ENCODE data around the gene CCL27.

CCL27 gene, protein sequence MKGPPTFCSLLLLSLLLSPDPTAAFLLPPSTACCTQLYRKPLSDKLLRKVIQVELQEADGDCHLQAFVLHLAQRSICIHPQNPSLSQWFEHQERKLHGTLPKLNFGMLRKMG

DNA sequence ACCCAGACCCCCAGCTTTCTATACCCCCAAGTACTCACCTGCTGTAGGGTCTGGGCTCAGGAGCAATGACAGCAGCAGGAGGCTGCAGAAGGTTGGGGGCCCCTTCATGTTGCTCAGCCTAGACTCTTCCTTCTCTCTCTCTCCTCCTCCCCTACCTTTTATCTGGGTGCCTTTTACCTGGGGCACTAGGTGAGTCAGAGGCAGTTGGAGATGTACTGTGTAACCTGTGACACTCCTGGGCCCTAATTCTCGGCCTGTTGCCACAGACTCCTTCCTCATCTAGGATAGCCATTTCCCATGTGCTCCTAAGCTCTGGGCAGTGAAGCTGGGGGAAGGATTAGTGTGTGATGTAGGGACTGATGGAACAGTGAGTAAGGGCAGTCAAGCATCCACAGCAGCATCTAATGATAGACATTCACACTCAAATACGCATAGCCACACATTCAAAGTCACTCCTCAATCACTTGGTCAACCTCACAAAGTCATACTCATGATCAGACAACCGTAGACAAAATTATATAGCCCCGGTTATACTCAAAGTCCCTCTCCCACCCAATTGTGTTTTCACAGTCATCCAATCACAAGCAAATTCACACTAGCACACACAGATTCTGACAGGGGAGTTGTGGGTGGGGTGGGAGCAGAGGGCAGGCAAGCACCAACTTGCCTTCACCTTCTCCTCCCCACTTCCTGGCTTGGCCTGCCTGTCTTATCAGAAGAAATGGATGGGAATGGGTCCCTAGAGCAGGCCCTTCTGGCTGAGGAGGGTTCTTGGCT, at the start of gene CCL27:
Gene CCL27 (minus strand): TSS at position 132 of the 777 bp plus-strand sequence. CDS start 24 bp downstream, at position 108.
- no peak for DNase-seq

DNA sequence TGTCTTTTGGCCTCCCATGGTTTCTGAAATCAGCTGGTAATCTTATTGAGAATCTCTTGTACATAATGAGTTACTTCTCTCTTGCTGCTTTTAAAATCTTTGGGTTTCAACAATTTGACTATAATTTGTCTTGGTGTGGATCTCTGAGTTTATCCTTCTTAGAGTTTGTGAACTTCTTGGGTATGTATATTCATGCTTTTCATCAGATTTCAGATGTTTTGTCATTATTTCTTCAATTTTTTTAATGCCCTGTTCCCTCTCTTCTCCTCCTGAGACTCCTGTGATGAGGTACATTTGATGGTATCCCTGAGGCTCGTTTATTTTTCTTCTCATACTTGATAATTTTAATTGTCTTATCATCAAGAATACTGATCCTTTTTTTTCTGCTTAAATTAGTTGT, 49.7 kb upstream of the CCL27 start:
- DNase-seq, result no peak

DNA sequence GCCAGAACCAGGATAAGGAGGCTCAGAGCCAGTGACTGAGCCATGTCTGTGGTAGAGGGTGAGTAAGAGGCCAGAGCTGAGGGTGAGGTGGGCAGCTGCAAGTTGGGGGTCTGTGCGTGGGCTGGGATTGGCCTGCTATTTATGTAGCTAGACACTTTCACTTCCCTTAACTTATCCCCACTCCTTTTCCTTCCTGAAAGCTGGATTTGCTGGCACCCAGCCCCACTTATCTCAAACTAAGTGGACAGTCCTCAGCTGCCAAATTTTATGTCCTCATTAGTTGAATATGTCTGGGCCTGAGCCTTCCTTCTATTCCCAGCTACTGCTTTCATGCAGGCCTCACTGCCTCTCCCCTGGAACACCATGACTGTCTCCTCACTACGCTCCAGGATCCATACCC, 47.6 kb upstream of the CCL27 start, which contains the start of gene CCL21:
Gene CCL21 (minus strand): TSS at position 114 of the 400 bp plus-strand sequence. CDS start 70 bp downstream, at position 44.
- DNase-seq, result no peak

DNA sequence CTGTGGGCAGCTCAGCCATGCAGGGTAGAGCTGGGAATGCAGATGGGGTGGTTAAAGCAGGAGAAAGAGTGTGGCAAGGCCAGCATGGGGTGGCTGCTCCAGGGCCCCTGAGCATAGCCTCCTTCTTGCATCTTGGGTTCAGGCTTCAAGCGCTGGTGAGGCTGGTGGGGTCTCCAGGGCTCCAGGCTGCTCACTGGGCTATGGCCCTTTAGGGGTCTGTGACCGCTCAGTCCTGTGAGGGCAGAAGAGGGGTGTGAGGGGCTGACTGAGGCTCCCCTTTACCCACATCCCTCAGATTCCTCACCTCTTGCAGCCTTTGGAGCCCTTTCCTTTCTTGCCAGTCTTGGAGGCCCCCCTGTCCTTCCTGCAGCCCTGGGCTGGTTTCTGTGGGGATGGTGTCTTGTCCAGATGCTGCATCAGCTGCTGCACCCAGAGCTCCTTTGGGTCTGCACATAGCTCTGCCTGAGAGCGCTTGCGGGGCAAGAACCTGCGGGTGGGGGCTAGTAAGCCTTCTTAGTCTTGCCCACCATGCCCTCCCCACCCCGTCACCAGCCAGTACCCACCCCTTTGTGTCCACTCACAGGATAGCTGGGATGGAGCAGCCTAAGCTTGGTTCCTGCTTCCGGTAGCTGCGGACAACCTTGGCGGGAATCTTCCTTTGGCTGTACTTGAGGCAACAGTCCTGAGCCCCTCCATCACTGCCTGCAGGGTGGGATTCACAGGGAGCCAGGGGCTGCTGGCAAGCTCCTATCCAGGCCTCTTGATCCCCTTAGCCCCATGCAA, 46.9 kb upstream of the CCL27 start:
- no peak for DNase-seq

DNA sequence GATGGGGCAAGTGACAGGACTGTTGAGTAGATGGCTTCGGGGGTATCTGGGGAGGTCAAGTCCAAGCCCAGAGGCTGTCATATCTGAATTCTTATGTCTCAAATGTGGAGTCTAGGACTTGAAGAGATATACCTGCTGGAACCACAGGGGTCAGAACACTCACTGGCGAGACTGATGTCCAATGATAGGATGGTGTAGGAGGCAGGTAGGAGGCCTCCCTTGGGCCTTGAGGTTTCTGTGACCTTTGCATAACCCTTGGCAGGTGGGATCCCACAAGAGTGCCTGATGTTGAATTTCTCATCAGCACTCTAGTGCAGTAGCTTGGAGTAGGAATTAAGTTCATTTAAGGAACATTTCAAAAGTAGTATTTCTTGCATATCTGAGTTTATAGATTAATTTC, 44.7 kb upstream of the CCL27 start:
- no peak for DNase-seq

DNA sequence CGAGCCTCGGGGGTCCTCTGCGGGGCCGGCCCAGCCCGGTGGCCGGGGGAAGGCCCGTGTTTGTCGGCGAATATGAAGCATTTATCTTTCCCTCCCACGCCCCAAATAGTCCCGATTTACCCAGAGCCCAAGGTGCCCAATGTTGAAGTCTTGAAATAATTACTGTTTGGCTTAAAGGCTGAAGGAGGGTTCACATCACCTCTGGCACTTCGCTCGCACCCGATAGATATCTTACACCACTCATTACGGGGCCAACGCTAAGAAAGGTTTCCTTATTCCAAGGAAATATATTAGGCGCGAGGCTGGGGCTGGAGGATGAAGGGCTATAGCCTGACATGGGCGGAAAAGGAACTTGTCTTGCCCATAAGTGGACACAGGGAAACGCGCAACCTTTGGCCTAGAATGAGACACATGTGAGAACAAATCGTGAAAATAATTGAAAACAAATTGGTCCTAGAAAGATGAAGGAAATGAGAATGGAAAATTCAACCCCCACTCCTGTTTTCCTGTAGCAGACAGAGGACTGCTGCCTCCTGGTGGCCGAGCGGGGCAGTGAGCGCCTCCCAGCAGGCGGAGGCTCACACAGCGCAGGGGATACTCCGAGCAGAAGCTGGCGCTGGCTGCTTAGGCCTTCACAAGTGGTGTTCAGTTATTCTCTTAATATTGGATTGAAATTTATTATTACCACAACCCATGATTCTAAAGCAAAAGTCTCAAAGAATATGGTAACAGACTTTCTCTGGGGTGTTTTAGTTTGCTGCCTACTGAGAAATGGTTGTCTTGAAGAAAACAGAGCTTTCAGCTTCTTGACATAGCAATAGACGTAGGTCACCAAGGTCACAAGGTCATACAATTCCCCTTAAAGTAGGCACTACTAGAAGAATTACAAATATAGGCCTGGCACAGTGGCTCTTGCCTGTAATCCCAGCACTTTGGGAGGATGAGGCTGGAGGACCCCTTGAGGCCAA, 39.6 kb upstream of the CCL27 start:
- peak; percentile 19 for DNase-seq

DNA sequence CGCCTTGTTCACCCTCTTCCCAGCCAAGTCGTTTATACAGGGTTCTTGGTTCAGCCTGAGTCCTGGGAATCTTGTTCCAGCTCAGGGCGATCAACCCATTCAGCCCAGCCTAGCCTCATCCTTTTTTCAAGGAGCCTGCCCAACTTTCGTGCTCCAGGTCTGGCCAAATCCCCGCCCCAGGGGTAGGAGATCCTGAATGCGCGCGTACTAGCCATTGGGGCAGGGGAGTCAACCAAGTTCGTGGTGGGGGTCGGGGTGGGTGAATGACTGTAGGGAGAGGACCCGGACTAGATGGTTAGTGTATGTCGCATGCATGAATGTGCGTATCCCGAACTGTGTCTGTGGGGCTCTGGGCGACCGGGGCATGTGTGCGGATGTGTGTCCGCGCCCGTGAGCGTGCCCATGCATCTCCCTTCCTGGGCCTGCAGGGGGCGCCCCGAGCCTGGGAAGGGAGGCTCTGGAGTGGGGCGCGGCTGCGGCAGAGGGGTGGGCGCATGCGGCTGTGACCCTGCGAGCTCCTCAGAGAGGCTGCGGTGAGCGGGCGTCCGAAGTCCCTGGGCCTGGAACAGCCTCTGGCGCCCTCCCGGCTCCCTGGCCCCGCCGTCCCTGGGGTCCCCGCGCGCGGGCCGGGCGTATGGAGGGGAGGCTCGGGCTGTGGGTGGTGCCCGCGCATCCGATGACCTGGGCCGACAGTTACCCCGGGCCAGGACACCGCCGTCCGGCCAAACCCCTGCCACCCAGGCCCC, 38.7 kb upstream of the CCL27 start:
- peak; percentile 9 for DNase-seq

DNA sequence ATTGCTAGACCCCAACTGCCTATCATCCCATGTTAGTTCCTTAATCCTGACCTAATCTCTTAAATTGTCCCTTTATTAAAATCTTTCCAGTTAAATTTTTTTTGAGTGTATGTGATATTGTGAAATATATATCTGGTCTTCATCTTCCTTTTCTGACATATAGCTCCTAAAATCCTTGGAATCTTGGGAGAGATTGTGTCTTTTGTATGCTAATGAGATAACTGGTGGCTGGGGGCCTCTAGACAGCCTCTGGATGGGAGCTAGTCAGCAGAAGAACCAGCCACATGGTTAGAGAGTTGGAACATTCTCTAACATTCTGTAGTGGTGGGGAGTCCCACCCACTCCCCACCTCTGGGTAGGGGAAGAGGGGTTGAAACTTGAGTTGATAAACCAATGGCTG, 32.4 kb upstream of the CCL27 start:
- no peak for DNase-seq

DNA sequence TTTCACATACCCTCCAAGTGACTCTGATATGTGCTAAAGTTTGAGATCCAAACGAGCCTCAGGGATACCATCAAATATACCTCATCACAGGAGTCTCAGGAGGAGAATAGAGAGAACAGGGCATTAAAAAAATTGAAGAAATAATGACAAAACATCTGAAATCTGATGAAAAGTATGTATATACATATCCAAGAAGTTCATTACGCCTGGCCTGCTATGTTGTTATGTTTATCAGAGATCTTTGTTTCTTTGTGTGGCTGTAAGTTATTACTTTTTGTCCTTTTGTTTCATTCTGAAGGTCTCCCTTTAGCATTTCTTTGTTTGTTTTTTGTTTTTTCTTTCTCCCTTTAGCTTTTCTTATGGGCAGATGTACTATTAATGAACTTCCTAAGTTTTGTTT, 31.1 kb upstream of the CCL27 start:
- DNase-seq, result no peak

DNA sequence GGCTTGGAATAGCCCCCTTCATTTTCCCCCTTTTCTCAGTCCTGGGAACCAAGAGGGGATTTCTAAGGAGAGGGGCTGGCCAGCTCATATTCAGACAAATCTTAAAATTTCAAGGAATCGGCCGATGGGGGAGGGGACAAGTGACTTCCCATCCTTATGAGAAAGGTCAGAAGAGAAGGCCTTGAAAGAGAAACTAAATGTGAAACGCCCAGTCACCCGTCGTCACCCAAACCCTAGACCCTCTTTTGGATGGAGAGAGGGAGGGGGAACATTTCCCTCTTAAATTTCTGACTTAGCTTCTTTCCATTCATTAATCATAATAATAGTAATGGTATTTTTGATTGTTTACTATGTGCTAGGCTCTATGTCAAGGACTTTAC, 29.5 kb upstream of the CCL27 start:
- no peak for DNase-seq

DNA sequence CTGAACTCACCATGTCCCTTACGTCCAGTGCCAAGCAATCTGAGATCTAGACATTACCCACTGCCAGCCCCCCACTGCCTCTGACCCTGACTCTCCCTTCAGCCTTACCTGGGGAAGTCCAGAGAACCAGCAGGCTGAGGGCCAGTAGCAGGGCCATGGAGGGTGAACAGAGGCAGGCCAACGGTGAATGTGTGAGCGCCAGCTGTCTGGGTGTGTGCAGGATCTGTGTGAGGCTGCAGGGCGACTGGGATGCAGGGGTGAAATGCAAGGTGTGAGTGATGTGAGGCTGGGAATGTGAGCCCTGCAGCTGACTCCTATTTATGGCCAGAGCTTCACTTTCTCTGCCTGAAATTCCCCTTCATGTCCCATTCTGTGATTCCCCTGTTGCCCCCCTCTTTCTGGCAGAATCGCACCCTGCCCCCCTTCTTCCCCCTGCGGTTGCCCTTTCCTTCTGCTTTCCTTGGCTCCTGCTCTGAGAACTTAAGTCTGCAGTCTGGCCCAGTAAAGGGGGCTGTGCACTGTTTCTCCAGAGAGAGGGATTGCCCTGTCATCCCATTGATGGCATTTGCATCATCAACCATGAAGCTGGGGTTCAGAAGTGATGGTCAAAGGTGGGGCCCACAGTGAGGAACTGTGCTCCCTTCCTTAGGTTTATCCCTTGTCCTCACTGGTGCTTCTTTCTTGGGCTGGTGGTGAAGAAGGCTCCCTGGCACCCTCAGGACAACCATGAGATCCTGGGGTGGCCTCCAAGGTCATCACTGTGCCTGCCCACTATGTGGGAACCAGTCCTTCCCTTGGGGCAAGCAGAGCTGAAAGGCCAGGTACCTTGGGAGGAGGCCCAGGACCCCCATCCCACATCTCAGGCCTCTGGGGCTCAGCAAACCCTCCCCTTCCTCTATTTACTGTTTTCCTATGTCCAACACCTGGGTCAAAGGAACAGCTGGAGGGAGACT, 28.8 kb upstream of the CCL27 start, which contains the start of gene CCL19:
Gene CCL19 (minus strand): TSS at position 294 of the 953 bp plus-strand sequence. CDS start 137 bp downstream, at position 157.
- DNase-seq, result no peak

DNA sequence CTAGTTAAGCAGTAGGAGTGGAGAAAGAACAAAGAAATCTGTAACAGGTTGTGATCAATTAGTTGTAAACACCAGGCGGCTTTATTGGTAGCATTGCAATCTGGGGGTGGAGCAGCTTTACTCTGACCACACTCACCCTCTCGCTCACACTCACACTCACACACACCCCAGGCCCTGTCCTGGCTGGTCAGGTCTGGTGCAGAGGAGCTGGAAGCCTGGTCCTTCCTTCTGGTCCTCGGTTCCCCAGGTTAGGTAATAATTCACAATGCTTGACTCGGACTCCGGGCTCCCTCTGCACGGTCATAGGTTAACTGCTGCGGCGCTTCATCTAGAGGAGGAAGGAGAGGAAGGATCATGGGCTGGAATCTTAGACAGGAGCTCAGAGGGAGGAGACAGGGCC, 27.1 kb upstream of the CCL27 start:
- no peak for DNase-seq

DNA sequence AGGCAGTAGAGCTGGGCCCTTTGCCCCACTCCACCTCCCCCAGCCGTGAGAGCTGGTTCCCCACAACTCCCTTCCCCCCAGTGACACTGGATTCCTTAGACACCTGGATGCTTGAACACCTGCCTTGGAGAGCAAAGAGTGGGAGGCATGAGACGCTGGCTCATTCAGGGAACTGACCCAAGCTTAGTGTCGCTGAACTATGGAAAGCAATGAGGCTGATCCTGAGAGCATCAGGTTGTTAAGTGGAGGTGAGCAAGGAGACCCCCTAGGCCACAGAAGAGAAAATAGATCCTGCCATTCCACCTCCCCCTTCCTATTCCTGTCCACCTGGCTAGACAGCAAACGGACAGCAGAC, 26.6 kb upstream of the CCL27 start:
- no peak for DNase-seq

DNA sequence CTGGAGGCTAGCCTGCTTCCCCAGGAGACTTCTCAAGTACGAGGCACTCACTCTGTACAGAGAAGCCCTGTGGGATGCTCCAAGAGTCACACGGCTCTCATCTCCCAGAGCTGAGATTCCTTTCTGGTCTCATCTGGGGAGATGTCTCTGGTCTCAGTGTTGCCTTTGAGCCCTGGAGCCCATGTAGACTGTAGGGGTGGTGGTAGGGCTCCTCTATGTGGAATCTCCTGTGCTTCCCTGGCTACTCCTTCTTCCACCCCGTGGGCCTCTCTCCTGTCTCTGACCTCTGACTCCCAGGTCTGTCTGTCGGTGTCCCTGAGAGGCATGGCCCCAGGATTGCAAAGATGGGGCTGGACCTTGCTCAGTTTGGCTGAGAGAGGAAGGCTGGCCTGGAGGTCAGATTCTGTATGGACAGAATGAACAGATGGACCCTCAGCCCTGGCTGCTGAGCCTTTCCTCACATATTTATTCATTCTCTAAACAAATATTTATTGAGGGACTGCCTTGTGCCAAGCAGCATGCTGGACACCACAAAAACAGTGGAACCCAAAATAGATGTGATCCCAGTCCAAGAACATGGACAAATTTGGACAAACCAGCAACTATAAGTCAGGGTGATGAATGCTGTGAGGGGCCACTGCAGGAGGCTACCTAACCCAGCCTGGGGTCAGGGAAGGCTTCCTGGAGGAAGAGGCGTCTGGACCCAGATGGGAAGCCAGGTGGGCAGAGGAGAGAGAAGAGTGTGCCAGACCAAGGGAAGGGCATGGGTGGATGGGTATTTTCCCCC, 26.1 kb upstream of the CCL27 start:
- no peak for DNase-seq

DNA sequence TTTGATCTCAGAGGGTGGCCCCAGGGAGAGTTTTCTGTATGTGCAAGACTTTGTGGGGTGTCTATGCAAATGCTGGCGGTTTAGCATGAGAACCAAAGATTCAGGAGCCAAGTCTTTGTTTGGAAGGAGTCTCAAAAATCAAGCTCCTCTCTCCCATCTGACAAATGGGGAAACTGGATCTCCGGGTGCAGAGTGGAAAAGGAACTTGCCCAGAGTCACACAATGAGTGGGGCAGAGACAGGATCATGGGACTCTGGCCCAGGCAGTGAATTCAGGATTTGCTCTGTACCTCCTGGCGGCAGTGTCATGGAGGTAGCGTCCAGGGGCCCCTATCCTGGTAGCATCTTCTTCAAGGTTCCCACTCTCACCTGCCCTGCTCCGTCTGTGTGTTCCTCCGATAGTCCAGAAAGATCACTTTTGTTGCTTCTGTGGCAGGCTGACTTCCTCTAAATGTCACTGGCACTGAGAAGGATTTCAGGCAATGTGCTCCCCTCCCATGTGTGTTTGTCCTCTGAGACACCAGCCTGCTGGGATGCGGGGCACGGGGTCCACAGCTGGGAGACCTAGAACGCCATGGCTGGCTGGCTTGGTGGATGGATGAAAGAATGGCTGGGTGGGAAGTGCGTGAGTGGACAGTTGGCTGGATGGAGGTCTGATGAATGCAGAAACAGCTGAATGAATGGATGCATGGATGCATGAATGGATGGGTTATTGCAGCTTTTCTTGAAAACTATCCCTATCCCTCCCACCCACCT, 25.0 kb upstream of the CCL27 start:
- DNase-seq, result no peak

DNA sequence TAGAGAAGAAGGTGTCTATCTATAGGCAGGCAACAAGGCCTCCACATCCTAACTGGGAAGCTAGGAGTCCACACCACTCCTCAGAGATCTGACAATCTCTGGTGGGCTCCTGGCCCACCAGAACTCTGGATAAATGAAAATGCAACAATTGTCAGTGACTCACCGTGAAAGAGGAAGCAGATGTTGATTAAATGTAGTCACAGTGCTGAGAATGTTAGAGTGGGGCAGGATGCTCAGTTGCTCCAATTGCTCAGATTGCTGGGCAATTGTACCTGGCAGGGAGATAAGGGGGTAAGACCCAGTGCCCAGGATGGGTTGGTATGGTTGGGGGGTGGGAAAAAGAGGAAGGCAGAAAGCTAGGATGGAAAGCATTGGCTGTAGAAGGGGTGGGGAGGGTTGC, 24.3 kb upstream of the CCL27 start:
- DNase-seq, result no peak

DNA sequence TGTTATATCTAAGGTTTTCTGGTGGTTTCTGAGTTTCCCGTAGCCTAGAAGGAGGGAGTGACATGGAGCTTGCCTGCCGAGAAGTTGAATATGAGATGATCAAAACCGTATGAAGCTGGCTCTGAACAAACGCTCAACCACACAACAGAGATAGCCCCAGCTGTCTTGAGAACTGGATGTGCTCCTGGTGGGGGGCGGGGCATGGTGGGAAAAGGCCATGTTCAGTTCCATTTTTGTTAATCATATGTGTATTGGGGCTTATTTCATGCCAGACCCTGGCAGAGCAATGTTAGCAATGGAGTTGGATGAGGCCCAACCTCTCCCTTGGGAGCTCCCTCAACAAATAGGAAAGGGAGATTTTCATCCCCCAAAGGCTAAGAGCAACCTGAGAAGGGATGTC, 23.8 kb upstream of the CCL27 start:
- no peak for DNase-seq

DNA sequence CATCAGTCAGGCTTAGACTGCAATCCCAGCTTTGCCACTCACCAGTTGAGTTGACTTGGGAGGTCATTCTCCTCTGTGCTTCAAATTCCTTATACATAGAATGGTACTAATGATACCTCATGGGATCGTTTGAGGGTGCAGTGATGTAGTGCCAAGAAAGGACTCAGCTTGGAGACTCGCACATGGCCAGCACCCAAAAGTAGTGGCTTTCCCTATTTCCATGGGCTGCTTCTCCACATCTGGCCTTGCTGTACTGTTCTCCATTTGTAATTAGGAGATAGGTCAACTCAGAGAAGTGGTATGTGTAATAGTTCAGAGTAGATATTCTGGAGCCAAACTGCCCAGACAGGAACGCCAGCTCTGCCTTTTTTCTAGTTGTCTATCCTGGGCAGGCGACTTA, 23.1 kb upstream of the CCL27 start:
- no peak for DNase-seq

DNA sequence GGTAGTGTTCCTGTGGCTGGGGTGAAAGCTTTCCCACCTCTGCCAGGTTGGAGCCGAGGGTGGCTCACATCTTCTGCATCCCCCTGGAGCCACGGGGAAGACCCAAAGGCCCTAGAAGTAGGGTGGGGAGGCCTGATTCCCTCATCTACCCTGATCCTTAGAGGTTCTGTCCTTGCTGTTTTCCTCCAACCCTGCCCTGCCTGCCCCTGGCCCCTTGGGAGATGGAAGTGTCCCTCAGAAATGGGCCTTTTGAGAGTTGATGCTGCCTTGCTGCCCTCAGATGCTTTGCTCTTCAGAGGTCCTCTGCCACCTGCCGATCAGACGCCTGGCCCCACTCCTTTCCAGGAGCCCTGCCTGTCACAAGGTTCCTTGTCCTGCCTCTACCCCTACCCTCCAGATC, 22.4 kb upstream of the CCL27 start:
- no peak for DNase-seq

Data from NCI-H510A (cell line).